Mesendoderm (in vitro differentiated cells): ENCODE results near the gene CREG2.

Experiments used
- DNase-seq: peaks from one replicate; pipeline ENCODE4 v3.0.0; 2013
- H2AK5ac ChIP-seq: 2 replicates; pipeline ENCODE4 v1.6.1; 2013; ENCODE audit warnings: low read length, inconsistent platforms
- H2BK120ac ChIP-seq: 2 replicates; pipeline ENCODE4 v1.6.1; 2013; ENCODE audit warnings: low read depth, mild to moderate bottlenecking, low read length, moderate library complexity, mixed read lengths
- H2BK15ac ChIP-seq: replicated peaks from 2 replicates; pipeline ENCODE4 v1.6.1; 2013; ENCODE audit warnings: low read depth, mild to moderate bottlenecking, moderate library complexity
- H2BK5ac ChIP-seq: 2 replicates; pipeline ENCODE4 v1.6.1; 2013; ENCODE audit warnings: low read length, inconsistent platforms
- H3K18ac ChIP-seq: 2 replicates; pipeline ENCODE4 v1.6.1; 2013; ENCODE audit warnings: mild to moderate bottlenecking, low read length, mixed read lengths
- H3K23ac ChIP-seq: one replicate; pipeline ENCODE4 v1.6.1; 2013; ENCODE audit warnings: low read length
- H3K27ac ChIP-seq: 2 replicates; pipeline ENCODE4 v1.5.1; 2013; ENCODE audit warnings: low read depth, mild to moderate bottlenecking, inconsistent platforms, low read length, moderate library complexity
- H3K27me3 ChIP-seq: 2 replicates; pipeline ENCODE4 v1.6.1; 2013; ENCODE audit warnings: low read length, control low read depth, mild to moderate bottlenecking, inconsistent platforms; ENCODE audit not compliant: insufficient read depth, poor library complexity
- H3K36me3 ChIP-seq: 2 replicates; pipeline ENCODE4 v1.6.1; 2013; ENCODE audit warnings: low read length, inconsistent platforms; ENCODE audit not compliant: control insufficient read depth, insufficient read depth
- H3K4ac ChIP-seq: one replicate; pipeline ENCODE4 v1.6.1; 2013; ENCODE audit warnings: low read depth, mild to moderate bottlenecking, low read length, moderate library complexity
- H3K4me1 ChIP-seq: 2 replicates; pipeline ENCODE4 v1.6.1; 2013; ENCODE audit warnings: low read depth, low read length, inconsistent platforms; ENCODE audit not compliant: control insufficient read depth
- H3K4me2 ChIP-seq: 2 replicates; pipeline ENCODE4 v1.6.1; 2013; ENCODE audit warnings: low read length
- H3K4me3 ChIP-seq: 2 replicates; pipeline ENCODE4 v1.5.1; 2013; ENCODE audit warnings: mild to moderate bottlenecking, low read length
- H3K56ac ChIP-seq: one replicate; pipeline ENCODE4 v1.6.1; 2013; ENCODE audit warnings: low read length
- H3K79me1 ChIP-seq: 2 replicates; pipeline ENCODE4 v1.6.1; 2013; ENCODE audit warnings: low read length, inconsistent platforms
- H3K79me2 ChIP-seq: 2 replicates; pipeline ENCODE4 v1.6.1; 2013; ENCODE audit warnings: mild to moderate bottlenecking, low read length; ENCODE audit not compliant: control insufficient read depth, insufficient read depth
- H3K9ac ChIP-seq: 2 replicates; pipeline ENCODE4 v1.6.1; 2013; ENCODE audit warnings: low read length, inconsistent platforms
- H4K5ac ChIP-seq: one replicate; pipeline ENCODE4 v1.6.1; 2013; ENCODE audit warnings: low read length
- H4K8ac ChIP-seq: one replicate; pipeline ENCODE4 v1.6.1; 2013; ENCODE audit warnings: low read depth, mild to moderate bottlenecking, control low read depth, low read length, moderate library complexity
- WGBS: extraction: QIAGEN DNeasy Blood & Tissue Kit; methylation state at CpG from one replicate; pipeline ENCODE4 v1.1.7; 2013; ENCODE audit warnings: low lambda C conversion rate, missing lambda C conversion rate; ENCODE audit not compliant: insufficient coverage; ENCODE audit errors: extremely low coverage; 5-methylcytosine and 5-hydroxymethylcytosine counted together

The CREG2 gene

GRCh38 chr2:101403745-101404144, 16.4 kb upstream of the CREG2 start:
- Histone ChIP-seq H3K27me3 (no peaks in the 10 kb centered on the region), H4K8ac (no peak overlapping the region), H3K4ac (no peak overlapping the region), H3K4me3 (no peak overlapping the region), H3K9ac (no peak overlapping the region), H3K23ac (no peak overlapping the region), H3K79me1 (no peaks in the 10 kb centered on the region), H2BK15ac (no peak overlapping the region), H2BK120ac (no peak overlapping the region), H3K27ac (no peak overlapping the region), H2BK5ac (no peak overlapping the region), H4K5ac (no peak overlapping the region), H3K36me3 (no peaks in the 10 kb centered on the region), H3K4me1 (peaks cover 2% of the 10 kb centered on the region), H3K4me2 (no peak overlapping the region), H2AK5ac (no peak overlapping the region), H3K79me2 (no peaks in the 10 kb centered on the region), H3K56ac (no peak overlapping the region), H3K18ac (no peak overlapping the region)
- WGBS: no CpG with 5 or more reads among the region's 1 CpG
- DNase-seq: no peak

- H3K36me3 ChIP-seq: no peaks in the 10 kb centered on the region
- no peak overlapping the region for H3K23ac ChIP-seq
- H3K27me3 ChIP-seq: no peaks in the 10 kb centered on the region
- H3K9ac ChIP-seq: no peak overlapping the region
- H3K4me1 ChIP-seq: peaks cover 2% of the 10 kb centered on the region
- no peak overlapping the region for H3K18ac ChIP-seq
- H2BK5ac ChIP-seq: no peak overlapping the region
- no peak overlapping the region for H3K4me2 ChIP-seq
- no peak overlapping the region for H4K8ac ChIP-seq
- no peak overlapping the region for H2AK5ac ChIP-seq
- no peak overlapping the region for H4K5ac ChIP-seq
- H3K4me3 ChIP-seq: no peak overlapping the region
- no peaks in the 10 kb centered on the region for H3K79me1 ChIP-seq
- DNase-seq: no peak
- H2BK15ac ChIP-seq: no peak overlapping the region
- no peak overlapping the region for H3K56ac ChIP-seq
- no peak overlapping the region for H2BK120ac ChIP-seq
- no CpG with 5 or more reads among the region's 6 CpGs for WGBS
- H3K27ac ChIP-seq: no peak overlapping the region
- no peak overlapping the region for H3K4ac ChIP-seq
- no peaks in the 10 kb centered on the region for H3K79me2 ChIP-seq
Observed at GRCh38 chr2:101402630-101403029, 15.3 kb upstream of the CREG2 start.

GRCh38 chr2:101401906-101402305, 14.6 kb upstream of the CREG2 start:
- Histone ChIP-seq H3K36me3 (no peaks in the 10 kb centered on the region), H2BK120ac (no peak overlapping the region), H4K5ac (no peak overlapping the region), H3K4me2 (no peak overlapping the region), H3K4ac (no peak overlapping the region), H3K9ac (no peak overlapping the region), H3K27me3 (no peaks in the 10 kb centered on the region), H3K4me1 (peaks cover 2% of the 10 kb centered on the region), H3K79me2 (no peaks in the 10 kb centered on the region), H2BK15ac (no peak overlapping the region), H3K18ac (no peak overlapping the region), H2BK5ac (no peak overlapping the region), H3K4me3 (no peak overlapping the region), H3K27ac (no peak overlapping the region), H2AK5ac (no peak overlapping the region), H3K23ac (no peak overlapping the region), H4K8ac (no peak overlapping the region), H3K56ac (no peak overlapping the region), H3K79me1 (no peaks in the 10 kb centered on the region)
- no CpG with 5 or more reads among the region's 5 CpGs for WGBS
- DNase-seq: no peak

- H3K4me3 ChIP-seq: no peak overlapping the region
- no peak overlapping the region for H3K4ac ChIP-seq
- H3K4me2 ChIP-seq: no peak overlapping the region
- H3K4me1 ChIP-seq: peaks cover 2% of the 10 kb centered on the region
- no peak for DNase-seq
- H3K36me3 ChIP-seq: no peaks in the 10 kb centered on the region
- H3K27me3 ChIP-seq: no peaks in the 10 kb centered on the region
- no peaks in the 10 kb centered on the region for H3K79me1 ChIP-seq
- H3K79me2 ChIP-seq: no peaks in the 10 kb centered on the region
- WGBS: no CpG with 5 or more reads among the region's 8 CpGs
- no peak overlapping the region for H3K27ac ChIP-seq
- H2BK15ac ChIP-seq: no peak overlapping the region
- no peak overlapping the region for H3K56ac ChIP-seq
- H4K8ac ChIP-seq: no peak overlapping the region
- no peak overlapping the region for H3K9ac ChIP-seq
- H2BK5ac ChIP-seq: no peak overlapping the region
- no peak overlapping the region for H3K23ac ChIP-seq
- H2AK5ac ChIP-seq: no peak overlapping the region
- no peak overlapping the region for H3K18ac ChIP-seq
- no peak overlapping the region for H2BK120ac ChIP-seq
- H4K5ac ChIP-seq: no peak overlapping the region
Observed at GRCh38 chr2:101401326-101401665, 14.0 kb upstream of the CREG2 start.

GRCh38 chr2:101400506-101401325, 13.4 kb upstream of the CREG2 start:
- Histone ChIP-seq H2BK15ac (no peak overlapping the region), H3K79me2 (no peaks in the 10 kb centered on the region), H2BK5ac (no peak overlapping the region), H3K9ac (no peak overlapping the region), H3K4me2 (no peak overlapping the region), H3K4ac (no peak overlapping the region), H3K27me3 (no peaks in the 10 kb centered on the region), H3K18ac (no peak overlapping the region), H2BK120ac (no peak overlapping the region), H3K23ac (no peak overlapping the region), H3K56ac (no peak overlapping the region), H4K8ac (no peak overlapping the region), H3K79me1 (no peaks in the 10 kb centered on the region), H2AK5ac (no peak overlapping the region), H3K4me3 (no peak overlapping the region), H3K4me1 (peaks cover 2% of the 10 kb centered on the region), H3K27ac (no peak overlapping the region), H4K5ac (no peak overlapping the region), H3K36me3 (no peaks in the 10 kb centered on the region)
- no peak for DNase-seq
- no CpG with 5 or more reads among the region's 18 CpGs for WGBS

GRCh38 chr2:101400048-101400447, 12.7 kb upstream of the CREG2 start:
- DNase-seq: no peak
- Histone ChIP-seq H3K4ac (no peak overlapping the region), H3K4me2 (no peak overlapping the region), H3K79me2 (no peaks in the 10 kb centered on the region), H3K23ac (no peak overlapping the region), H3K18ac (no peak overlapping the region), H3K56ac (no peak overlapping the region), H2BK5ac (no peak overlapping the region), H2BK15ac (no peak overlapping the region), H3K36me3 (no peaks in the 10 kb centered on the region), H3K27me3 (no peaks in the 10 kb centered on the region), H3K4me3 (no peak overlapping the region), H3K79me1 (no peaks in the 10 kb centered on the region), H4K5ac (no peak overlapping the region), H3K9ac (no peak overlapping the region), H4K8ac (no peak overlapping the region), H2AK5ac (no peak overlapping the region), H3K4me1 (peaks cover 2% of the 10 kb centered on the region), H2BK120ac (no peak overlapping the region), H3K27ac (no peak overlapping the region)
- no CpG with 5 or more reads among the region's 8 CpGs for WGBS
